ENCODE measurements around the gene TSHZ1.

TSHZ1 gene

GRCh38 chr18:75276818-75277609 is 66.4 kb downstream of the TSHZ1 start:
- DNase-seq: no peak

GRCh38 chr18:75277610-75277928 is 67.0 kb downstream of the TSHZ1 start:
- DNase-seq: no peak

GRCh38 chr18:75279381-75279780 is 68.8 kb downstream of the TSHZ1 start:
- no peak for DNase-seq

GRCh38 chr18:75280427-75281280 is 70.1 kb downstream of the TSHZ1 start:
- no peak for DNase-seq

GRCh38 chr18:75282746-75283145 is 72.1 kb downstream of the TSHZ1 start:
- no peak for DNase-seq

GRCh38 chr18:75283731-75284130 is 73.1 kb downstream of the TSHZ1 start:
- no peak for DNase-seq

GRCh38 chr18:75284566-75284965 is 74.0 kb downstream of the TSHZ1 start:
- no peak for DNase-seq

GRCh38 chr18:75285876-75286275 is 75.3 kb downstream of the TSHZ1 start:
- no peak for DNase-seq

GRCh38 chr18:75287006-75287405 is 76.4 kb downstream of the TSHZ1 start:
- DNase-seq: no peak

- DNase-seq: no peak
Measured at GRCh38 chr18:75287700-75288099, 77.1 kb downstream of the TSHZ1 start.

- DNase-seq: no peak
Measured at GRCh38 chr18:75289761-75290160, 79.2 kb downstream of the TSHZ1 start.

- DNase-seq: no peak
Measured at GRCh38 chr18:75290737-75291358, 80.3 kb downstream of the TSHZ1 start.

GRCh38 chr18:75291460-75291859 is 80.9 kb downstream of the TSHZ1 start:
- DNase-seq: no peak

GRCh38 chr18:75293591-75293990 is 83.0 kb downstream of the TSHZ1 start:
- DNase-seq: no peak

- no peak for DNase-seq
Measured at GRCh38 chr18:75297731-75298130, 87.1 kb downstream of the TSHZ1 start.

- no peak for DNase-seq
Measured at GRCh38 chr18:75304678-75305557, 94.3 kb downstream of the TSHZ1 start.

- no peak for DNase-seq
Measured at GRCh38 chr18:75305984-75306383, 95.4 kb downstream of the TSHZ1 start.

- peak; percentile 49 for DNase-seq
Measured at GRCh38 chr18:75307530-75307929, 96.9 kb downstream of the TSHZ1 start.

GRCh38 chr18:75309564-75309963 is 99.0 kb downstream of the TSHZ1 start:
- no peak for DNase-seq

GRCh38 chr18:75314117-75314516 is 103.5 kb downstream of the TSHZ1 start:
- no peak for DNase-seq

- no peak for DNase-seq
Measured at GRCh38 chr18:75314606-75315005, 104.0 kb downstream of the TSHZ1 start.

- no peak for DNase-seq
Measured at GRCh38 chr18:75316223-75316622, 105.6 kb downstream of the TSHZ1 start.

GRCh38 chr18:75316826-75317225 is 106.2 kb downstream of the TSHZ1 start:
- DNase-seq: no peak

All from OCI-M1 (cell line).